Testis (tissue), 3 donors: ENCODE results near the gene ITPR2. TPM values are rescaled to one million over a fixed set of nuclear protein-coding genes. Genes with fewer than 3 reads are reported as not detected.

Source experiments
- DNase-seq: peaks from one replicate; pipeline ENCODE4 v3.0.0-alpha.2; 2019
- H3K27ac ChIP-seq, 2 donors: fragments of 200-600 bp; sonication (generic); one replicate each; pipeline ENCODE4 v1.5.1; 2019
- H3K27me3 ChIP-seq: fragments of 200-600 bp; sonication (generic); one replicate; pipeline ENCODE4 v1.5.1; 2019
- H3K36me3 ChIP-seq: fragments of 200-600 bp; sonication (generic); one replicate; pipeline ENCODE4 v1.5.1; 2017; ENCODE audit warnings: low read depth; ENCODE audit errors: missing control alignments
- H3K4me1 ChIP-seq: fragments of 200-600 bp; sonication (generic); one replicate; pipeline ENCODE4 v1.5.1; 2019
- H3K4me3 ChIP-seq, 2 donors: fragments of 200-600 bp; sonication (generic); one replicate each; pipeline ENCODE4 v1.5.1; 2017 to 2019
- H3K9me3 ChIP-seq: fragments of 200-600 bp; sonication (generic); one replicate; pipeline ENCODE4 v1.5.1; 2017
- CTCF ChIP-seq, 3 experiments: fragments of 450-650 bp in 2 of 3; fragments of 200-600 bp in 1 of 3; sonication (generic) in 1 of 3; IDR thresholded peaks; one replicate each; pipeline ENCODE4 v1.5.1; 2016 to 2019; ENCODE audit warnings: antibody characterized with exemption in 3 of 3, mild to moderate bottlenecking in 2 of 3, moderate library complexity in 1 of 3
- POLR2A ChIP-seq: fragments of 450-650 bp; IDR thresholded peaks from one replicate; pipeline ENCODE4 v1.6.1; 2017; ENCODE audit warnings: antibody characterized with exemption, mild to moderate bottlenecking, moderate library complexity
- WGBS, 2 donors: methylation state at CpG; one replicate each; pipeline ENCODE4 v1.1.5; 2018; 5-methylcytosine and 5-hydroxymethylcytosine counted together
- intact Hi-C: fragments of 100-400 bp; cut with DNase I; formaldehyde crosslinking; loops from one replicate; pipeline ENCODE4 v1.15.1; 2023; ENCODE audit warnings: low total_unique reads
- polyA plus RNA-seq: library from polyadenylated mRNA; stranded (reverse); fragments of 350-450 nt; fragmentation: Illumina TruSeq; extraction: RNeasy Lipid Tissue Mini Kit (QIAGEN cat#74804); gene quantifications from one replicate; pipeline ENCODE4 v1.2.3, GENCODE V29; 2014; ENCODE audit warnings: low read depth, low replicate concordance; ENCODE audit not compliant: insufficient read depth
- total RNA-seq, 2 donors: library from RNA; depleted of rRNA; stranded (reverse); fragments of >200 nt; gene quantifications; one replicate each; pipeline ENCODE4 v1.2.3, GENCODE V29; 2016

ITPR2 gene
- total and polyA plus RNA-seq, 3 donors from 2014 or later, result 4.9 to 60.6 (median 56.9) TPM

GRCh38 chr12:26331960-26332359 lies 501.0 kb downstream of the ITPR2 start:
- no peaks in the 10 kb centered on the region for H3K27me3 ChIP-seq
- H3K9me3 ChIP-seq, result no peaks in the 10 kb centered on the region
- no peak for DNase-seq
- no peaks in the 10 kb centered on the region for H3K36me3 ChIP-seq
- TF ChIP-seq CTCF (IDR thresholded peaks at IDR 0.05), result no peak
- TF ChIP-seq POLR2A, result no peak
- WGBS, 2 donors, result 93 to 98% methylated on average over 4 of the region's 4 CpGs
- H3K27ac ChIP-seq, result no peak overlapping the region
- no peaks in the 10 kb centered on the region for H3K4me1 ChIP-seq
- no peak overlapping the region for H3K4me3 ChIP-seq
- intact Hi-C loops, result no loop called here

- Histone ChIP-seq H3K36me3 (no peaks in the 10 kb centered on the region), H3K4me1 (no peaks in the 10 kb centered on the region), H3K9me3 (no peaks in the 10 kb centered on the region), H3K27ac (no peak overlapping the region), H3K4me3 (no peak overlapping the region), H3K27me3 (no peaks in the 10 kb centered on the region)
- DNase-seq, result no peak
- TF ChIP-seq POLR2A, result no peak
- no peak for TF ChIP-seq CTCF (IDR thresholded peaks at IDR 0.05)
- intact Hi-C loops, result no loop called here
- WGBS, 2 donors, result 77 to 97% methylated on average over 3 of the region's 3 CpGs
Measured at GRCh38 chr12:26331136-26331535, 501.9 kb downstream of the ITPR2 start.

GRCh38 chr12:26327975-26328644 lies 504.9 kb downstream of the ITPR2 start:
- H3K36me3 ChIP-seq, result no peaks in the 10 kb centered on the region
- DNase-seq, result no peak
- H3K27me3 ChIP-seq, result no peaks in the 10 kb centered on the region
- H3K4me1 ChIP-seq, result no peaks in the 10 kb centered on the region
- no peak overlapping the region for H3K4me3 ChIP-seq
- no peak overlapping the region for H3K27ac ChIP-seq
- intact Hi-C loops, result no loop called here
- WGBS, 2 donors, result 75 to 87% methylated on average over 4 of the region's 4 CpGs
- H3K9me3 ChIP-seq, result no peaks in the 10 kb centered on the region
- TF ChIP-seq CTCF (IDR thresholded peaks at IDR 0.05), result no peak

- TF ChIP-seq CTCF (IDR thresholded peaks at IDR 0.05) (no peak), POLR2A (no peak)
- intact Hi-C loops, result no loop called here
- Histone ChIP-seq H3K9me3 (no peaks in the 10 kb centered on the region), H3K27me3 (no peaks in the 10 kb centered on the region), H3K4me3 (no peak overlapping the region), H3K36me3 (no peaks in the 10 kb centered on the region), H3K4me1 (peaks cover 2% of the 10 kb centered on the region), H3K27ac (no peak overlapping the region)
- no peak for DNase-seq
- WGBS, 2 donors, result 86 to 89% methylated on average over 2 of the region's 2 CpGs
Measured at GRCh38 chr12:26323673-26324072, 509.3 kb downstream of the ITPR2 start.

GRCh38 chr12:26319511-26319910 lies 513.5 kb downstream of the ITPR2 start:
- intact Hi-C loops, result no loop called here
- TF ChIP-seq CTCF (IDR thresholded peaks at IDR 0.05) (no peak), POLR2A (no peak)
- Histone ChIP-seq H3K27me3 (no peaks in the 10 kb centered on the region), H3K9me3 (no peaks in the 10 kb centered on the region), H3K4me1 (peaks cover 12% of the 10 kb centered on the region), H3K4me3 (no peak overlapping the region), H3K36me3 (no peaks in the 10 kb centered on the region), H3K27ac (no peak overlapping the region)
- WGBS, 2 donors, result 31 to 42% methylated on average over 5 of the region's 5 CpGs
- peak; percentile 78 for DNase-seq
